ENCODE results near the gene TNC. TPM values are rescaled to one million over a fixed set of nuclear protein-coding genes. Genes with fewer than 3 reads are reported as not detected.

The TNC gene
- total RNA-seq, 2 experiments from 2014 or later, result 0.12 TPM; not detected in 1

GRCh38 chr9:115005322-115005721 lies 112.6 kb downstream of the TNC start:
- peaks cover 47% of the 10 kb centered on the region for H3K4me1 Mint-ChIP-seq
- ChIA-PET POLR2A (no interaction called here), CTCF (interaction anchor here (0.7 to 3.0 kb wide), 8 partner anchors 7 to 262 kb away, joined by 3 to 9 read pairs (median 3); no protein-coding TSS in a partner anchor)
- H3K36me3 Mint-ChIP-seq (ENCODE audit: low read depth), result peaks cover 14% of the 10 kb centered on the region
- no peaks in the 10 kb centered on the region for H3K27me3 Mint-ChIP-seq
- no peaks in the 10 kb centered on the region for H3K9me3 Mint-ChIP-seq
- DNase-seq, result no peak
- H3K27ac Mint-ChIP-seq, result no peak overlapping the region
- no peak overlapping the region for H3K4me3 Mint-ChIP-seq

GRCh38 chr9:115004545-115004944 lies 113.4 kb downstream of the TNC start:
- POLR2A ChIA-PET, result no interaction called here
- DNase-seq, result no peak

GRCh38 chr9:115002371-115003120 lies 115.4 kb downstream of the TNC start:
- DNase-seq, result no peak
- Mint-ChIP-seq H3K9me3 (no peaks in the 10 kb centered on the region), H3K4me1 (peaks cover 29% of the 10 kb centered on the region), H3K27me3 (no peaks in the 10 kb centered on the region), H3K4me3 (no peak overlapping the region), H3K36me3 (ENCODE audit: low read depth) (peaks cover 14% of the 10 kb centered on the region), H3K27ac (no peak overlapping the region)
- ChIA-PET POLR2A (no interaction called here), CTCF (interaction anchor here (1.1 kb wide), 1 partner anchor 41 kb away, joined by 4 read pairs; no protein-coding TSS in a partner anchor)

More at GRCh38 chr9:115004545-115004944, 113.4 kb downstream of the TNC start:
- Mint-ChIP-seq H3K27ac (no peak overlapping the region), H3K4me3 (no peak overlapping the region), H3K36me3 (ENCODE audit: low read depth) (peaks cover 14% of the 10 kb centered on the region), H3K4me1 (peaks cover 44% of the 10 kb centered on the region), H3K9me3 (no peaks in the 10 kb centered on the region), H3K27me3 (no peaks in the 10 kb centered on the region)
- CTCF ChIA-PET, result interaction anchor here (1.0 to 3.0 kb wide), 4 partner anchors 8 to 335 kb away, joined by 3 to 9 read pairs (median 4); no protein-coding TSS in a partner anchor

GRCh38 chr9:115000217-115000639 lies 117.7 kb downstream of the TNC start:
- H3K27me3 Mint-ChIP-seq, result no peaks in the 10 kb centered on the region
- H3K9me3 Mint-ChIP-seq, result no peaks in the 10 kb centered on the region
- no peak overlapping the region for H3K27ac Mint-ChIP-seq
- peaks cover 13% of the 10 kb centered on the region for H3K4me1 Mint-ChIP-seq
- CTCF ChIA-PET, result interaction anchor here (1.3 kb wide), 1 partner anchor 13 kb away, joined by 3 read pairs; no protein-coding TSS in a partner anchor
- peaks cover 5% of the 10 kb centered on the region for H3K36me3 Mint-ChIP-seq (ENCODE audit: low read depth)
- no peak for DNase-seq
- POLR2A ChIA-PET, result no interaction called here
- no peak overlapping the region for H3K4me3 Mint-ChIP-seq

- Mint-ChIP-seq H3K27ac (no peak overlapping the region), H3K36me3 (ENCODE audit: low read depth) (peaks cover 3% of the 10 kb centered on the region)
Observed at GRCh38 chr9:114998326-114998725, 119.6 kb downstream of the TNC start.

GRCh38 chr9:114995681-114996221 lies 122.2 kb downstream of the TNC start:
- ChIA-PET POLR2A (no interaction called here), CTCF (interaction anchor here (0.7 kb wide), 1 partner anchor 83 kb away, joined by 3 read pairs; no protein-coding TSS in a partner anchor)
- Mint-ChIP-seq H3K27ac (no peak overlapping the region), H3K4me3 (no peak overlapping the region), H3K4me1 (peaks cover 24% of the 10 kb centered on the region), H3K36me3 (ENCODE audit: low read depth) (no peaks in the 10 kb centered on the region), H3K27me3 (no peaks in the 10 kb centered on the region), H3K9me3 (no peaks in the 10 kb centered on the region)
- no peak for DNase-seq

More at GRCh38 chr9:114998326-114998725, 119.6 kb downstream of the TNC start:
- H3K27me3 Mint-ChIP-seq, result no peaks in the 10 kb centered on the region
- H3K4me3 Mint-ChIP-seq, result no peak overlapping the region
- ChIA-PET POLR2A (no interaction called here), CTCF (no interaction called here)
- no peak for DNase-seq
- peaks cover 14% of the 10 kb centered on the region for H3K4me1 Mint-ChIP-seq
- H3K9me3 Mint-ChIP-seq, result no peaks in the 10 kb centered on the region

- Mint-ChIP-seq H3K4me3 (no peak overlapping the region), H3K27me3 (no peaks in the 10 kb centered on the region), H3K27ac (no peak overlapping the region), H3K36me3 (ENCODE audit: low read depth) (peaks cover 2% of the 10 kb centered on the region), H3K9me3 (no peaks in the 10 kb centered on the region), H3K4me1 (peaks cover 32% of the 10 kb centered on the region)
- CTCF ChIA-PET, result interaction anchor here (0.7 kb wide), 1 partner anchor 13 kb away, joined by 3 read pairs; no protein-coding TSS in a partner anchor
- DNase-seq, result no peak
- POLR2A ChIA-PET, result no interaction called here
Observed at GRCh38 chr9:114994768-114995167, 123.2 kb downstream of the TNC start.

- Mint-ChIP-seq H3K4me3 (no peak overlapping the region), H3K4me1 (peaks cover 53% of the 10 kb centered on the region), H3K27me3 (no peaks in the 10 kb centered on the region), H3K27ac (no peak overlapping the region), H3K9me3 (no peaks in the 10 kb centered on the region), H3K36me3 (ENCODE audit: low read depth) (peaks cover 2% of the 10 kb centered on the region)
- ChIA-PET POLR2A (interaction anchor here (0.7 kb wide), 1 partner anchor 1644 kb away, joined by 4 read pairs; no protein-coding TSS in a partner anchor), CTCF (interaction anchor here (1.0 to 1.6 kb wide), 3 partner anchors 14 to 311 kb away, joined by 3 to 7 read pairs (median 4); no protein-coding TSS in a partner anchor)
- DNase-seq, result no peak
Observed at GRCh38 chr9:114991861-114992260, 126.1 kb downstream of the TNC start.

GRCh38 chr9:114990901-114991300 lies 127.1 kb downstream of the TNC start:
- CTCF ChIA-PET, result interaction anchor here (1.0 to 1.4 kb wide), 2 partner anchors 13 to 32 kb away, joined by 3 to 4 read pairs; no protein-coding TSS in a partner anchor
- H3K36me3 Mint-ChIP-seq (ENCODE audit: low read depth), result peaks cover 2% of the 10 kb centered on the region
- POLR2A ChIA-PET, result no interaction called here
- H3K4me3 Mint-ChIP-seq, result no peak overlapping the region
- no peaks in the 10 kb centered on the region for H3K9me3 Mint-ChIP-seq
- no peak for DNase-seq
- peak overlapping the region; percentile 63 for H3K27ac Mint-ChIP-seq
- peaks cover 50% of the 10 kb centered on the region for H3K4me1 Mint-ChIP-seq
- no peaks in the 10 kb centered on the region for H3K27me3 Mint-ChIP-seq

GRCh38 chr9:114989600-114990410 lies 128.2 kb downstream of the TNC start:
- Mint-ChIP-seq H3K27me3 (no peaks in the 10 kb centered on the region), H3K36me3 (ENCODE audit: low read depth) (peaks cover 2% of the 10 kb centered on the region), H3K4me3 (peak overlapping the region; percentile 24), H3K4me1 (peaks cover 49% of the 10 kb centered on the region), H3K9me3 (no peaks in the 10 kb centered on the region), H3K27ac (peak overlapping the region; percentile 93)
- ChIA-PET POLR2A (interaction anchor here (0.5 to 1.2 kb wide), 3 partner anchors 59 to 93 kb away, joined by 3 to 9 read pairs (median 5); partner anchors contain the start of gene TNFSF8), CTCF (interaction anchor here (0.5 to 1.8 kb wide), 6 partner anchors 19 to 103 kb away, joined by 3 to 10 read pairs (median 3); no protein-coding TSS in a partner anchor)
- DNase-seq, result peak; percentile 66

- CTCF ChIA-PET, result interaction anchor here (0.5 to 1.8 kb wide), 6 partner anchors 18 to 240 kb away, joined by 3 to 10 read pairs (median 3); no protein-coding TSS in a partner anchor
- Mint-ChIP-seq H3K4me1 (peaks cover 46% of the 10 kb centered on the region), H3K36me3 (ENCODE audit: low read depth) (peaks cover 2% of the 10 kb centered on the region), H3K27ac (peak overlapping the region; percentile 93), H3K9me3 (no peaks in the 10 kb centered on the region), H3K27me3 (no peaks in the 10 kb centered on the region), H3K4me3 (peak overlapping the region; percentile 24)
- POLR2A ChIA-PET, result interaction anchor here (0.6 to 1.2 kb wide), 2 partner anchors 59 to 60 kb away, joined by 3 to 9 read pairs; partner anchors contain the start of gene TNFSF8
- DNase-seq, result peak; percentile 12
Observed at GRCh38 chr9:114988962-114989599, 128.9 kb downstream of the TNC start.

GRCh38 chr9:114987116-114987515 lies 130.8 kb downstream of the TNC start:
- Mint-ChIP-seq H3K4me3 (no peak overlapping the region), H3K9me3 (no peaks in the 10 kb centered on the region), H3K27ac (no peak overlapping the region), H3K36me3 (ENCODE audit: low read depth) (peaks cover 6% of the 10 kb centered on the region), H3K4me1 (peaks cover 46% of the 10 kb centered on the region), H3K27me3 (peaks cover 4% of the 10 kb centered on the region)
- ChIA-PET POLR2A (no interaction called here), CTCF (no interaction called here)
- DNase-seq, result no peak

Measured in activated CD4-positive, alpha-beta T cell treated with anti-CD3 and anti-CD28 coated beads, Interleukin-2, amount 10 ng/mL, durations not matched to agents 7 days and 5 days (primary cell).